ENCODE data around the gene CATSPER2. TPM values are rescaled to one million over a fixed set of nuclear protein-coding genes. Genes with fewer than 3 reads are reported as not detected.
A peak's percentile ranks its signal among the peaks of the same experiment; 100 is the strongest.
"Not testable (repeated sequence)": the region's sequence is repeated elsewhere in the genome, so short reads cannot be mapped to it uniquely, and the experiment has no call there.

The CATSPER2 gene
- total and polyA plus RNA-seq, 2 donors (not counting 1 experiment from before 2014, with no cell fraction given), result 6.7 to 17.2 TPM

DNA sequence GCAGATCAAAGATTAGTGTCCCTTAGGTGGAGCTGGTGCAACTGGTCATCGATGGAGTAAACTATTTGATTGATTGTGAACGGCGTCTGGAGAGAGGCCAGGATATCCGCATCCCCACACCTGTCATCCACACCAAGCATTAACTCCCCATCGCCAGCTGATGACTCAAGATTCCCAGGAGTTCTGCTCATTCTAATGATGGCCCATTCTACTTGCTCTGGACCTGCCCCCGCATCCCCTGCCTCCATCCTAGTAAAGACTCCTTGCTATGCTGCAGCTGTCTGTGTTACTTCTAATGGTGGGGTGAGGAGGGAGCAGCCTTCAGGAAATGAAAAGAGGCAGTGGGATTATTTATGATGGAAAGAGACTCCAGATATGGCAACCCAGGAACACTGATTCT is 49.5 kb downstream of the CATSPER2 start:
- H3K79me2 ChIP-seq (ENCODE audit: control insufficient read depth, insufficient read depth, low read length); H3K27ac Mint-ChIP-seq; H3K4me1 Mint-ChIP-seq; ATAC-seq (ENCODE audit: low read depth); DNase-seq; H3K9ac ChIP-seq (ENCODE audit: low read length); H3K4me1 ChIP-seq (ENCODE audit: control insufficient read depth in 2 of 2, insufficient read depth in 2 of 2, low read length in 2 of 2); H2AFZ ChIP-seq (ENCODE audit: insufficient read depth, low read depth, low read length, poor library complexity, severe bottlenecking); H3K27me3 ChIP-seq (replicated peaks in 1 of 4; ENCODE audit: control extremely low read depth in 1 of 4, control insufficient read depth in 3 of 4, insufficient read depth in 4 of 4, low read length in 3 of 4); POLR2A ChIA-PET; CTCF ChIA-PET; H3K4me3 ChIP-seq (ENCODE audit: control extremely low read depth in 1 of 5, extremely low read depth in 1 of 5, insufficient read depth in 1 of 5, low read depth in 2 of 5, low read length in 4 of 5); intact Hi-C loops (cut with micrococcal nuclease); H3K4me2 ChIP-seq (replicated peaks; ENCODE audit: low read depth, low read length, poor library complexity, severe bottlenecking); H3K36me3 ChIP-seq (replicated peaks in 1 of 2; ENCODE audit: control extremely low read depth in 1 of 2, control insufficient read depth in 1 of 2, extremely low read depth in 1 of 2, insufficient read depth in 2 of 2, low read length in 1 of 2); H3K27ac ChIP-seq (ENCODE audit: low read length in 2 of 2); H3K9me3 Mint-ChIP-seq (ENCODE audit: insufficient read depth); H3K4me3 Mint-ChIP-seq; H3K9me3 ChIP-seq (ENCODE audit: control extremely low read depth in 1 of 3, control insufficient read depth in 2 of 3, insufficient read depth in 1 of 3, low read length in 2 of 3); H4K20me1 ChIP-seq (ENCODE audit: control insufficient read depth, insufficient read depth, low read length, poor library complexity, severe bottlenecking): not testable (repeated sequence)
- H3K27me3 Mint-ChIP-seq, result peaks cover 41% of the 10 kb centered on the region
- WGBS (ENCODE audit: insufficient coverage), result 94% methylated on average over 2 of the region's 6 CpGs

DNA sequence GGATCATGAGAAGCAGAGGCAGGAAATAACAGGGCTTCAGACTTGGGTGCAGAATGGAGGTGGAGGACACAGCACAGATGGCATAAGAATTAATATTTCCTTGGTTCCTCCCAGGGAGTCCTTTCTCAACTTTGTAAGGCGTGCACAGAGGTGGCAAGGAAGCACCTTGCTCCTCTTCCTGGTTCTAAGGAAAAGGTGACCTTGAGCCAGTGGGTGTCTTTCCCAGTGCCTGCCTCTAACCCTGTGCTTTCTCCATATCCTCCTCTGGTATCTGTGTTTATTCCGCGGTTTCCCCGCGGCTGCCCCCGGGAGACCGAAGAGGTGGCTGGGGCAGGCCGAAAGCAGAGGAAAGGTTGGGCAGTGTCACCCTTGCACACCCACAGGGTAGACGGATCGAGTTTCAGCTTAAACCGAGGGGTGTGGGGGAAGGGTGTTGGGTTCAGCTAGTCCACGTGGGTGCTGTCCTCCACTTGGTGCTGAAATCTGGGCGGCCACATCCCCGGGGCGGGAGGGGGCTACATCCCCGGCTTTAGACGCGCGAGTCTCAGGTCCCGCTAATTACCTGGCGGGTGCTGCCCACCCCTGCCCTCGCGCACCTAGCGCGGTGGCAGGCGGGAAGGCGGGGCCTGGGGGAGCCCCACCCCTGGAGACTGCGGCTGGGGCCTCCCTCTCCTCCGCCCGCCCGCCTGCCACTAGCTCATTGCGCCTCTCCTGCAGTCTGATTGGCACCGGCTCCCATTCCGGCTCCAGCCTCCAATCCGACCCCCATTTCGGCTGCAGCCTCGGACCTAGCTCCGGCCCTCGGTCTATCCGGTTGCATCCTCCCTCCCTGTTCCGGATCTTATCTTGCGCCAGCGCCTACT is 55.1 kb downstream of the CATSPER2 start, which contains the start of gene CKMT1B:
CKMT1B (plus strand) TSS at position 700 of the 863 bp plus-strand sequence. CDS start 192 bp downstream, outside the sequence.
- DNase-seq; H3K9me3 Mint-ChIP-seq (ENCODE audit: insufficient read depth); H3K4me1 ChIP-seq (ENCODE audit: control insufficient read depth in 2 of 2, insufficient read depth in 2 of 2, low read length in 2 of 2); ATAC-seq (ENCODE audit: low read depth); H3K27ac ChIP-seq (ENCODE audit: low read length in 2 of 2); H3K4me2 ChIP-seq (replicated peaks; ENCODE audit: low read depth, low read length, poor library complexity, severe bottlenecking); H4K20me1 ChIP-seq (ENCODE audit: control insufficient read depth, insufficient read depth, low read length, poor library complexity, severe bottlenecking); H3K4me3 ChIP-seq (ENCODE audit: control extremely low read depth in 1 of 5, extremely low read depth in 1 of 5, insufficient read depth in 1 of 5, low read depth in 2 of 5, low read length in 4 of 5); H3K27ac Mint-ChIP-seq; H3K4me3 Mint-ChIP-seq; H3K9ac ChIP-seq (ENCODE audit: low read length); H3K79me2 ChIP-seq (ENCODE audit: control insufficient read depth, insufficient read depth, low read length); POLR2A ChIA-PET; intact Hi-C loops (cut with micrococcal nuclease); CTCF ChIA-PET; H3K9me3 ChIP-seq (ENCODE audit: control extremely low read depth in 1 of 3, control insufficient read depth in 2 of 3, insufficient read depth in 1 of 3, low read length in 2 of 3); H3K36me3 ChIP-seq (replicated peaks in 1 of 2; ENCODE audit: control extremely low read depth in 1 of 2, control insufficient read depth in 1 of 2, extremely low read depth in 1 of 2, insufficient read depth in 2 of 2, low read length in 1 of 2); H3K27me3 ChIP-seq (replicated peaks in 1 of 4; ENCODE audit: control extremely low read depth in 1 of 4, control insufficient read depth in 3 of 4, insufficient read depth in 4 of 4, low read length in 3 of 4); H2AFZ ChIP-seq (ENCODE audit: insufficient read depth, low read depth, low read length, poor library complexity, severe bottlenecking); H3K4me1 Mint-ChIP-seq: not testable (repeated sequence)
- no CpG with 5 or more reads among the region's 43 CpGs for WGBS (ENCODE audit: insufficient coverage)
- peaks cover 16% of the 10 kb centered on the region for H3K27me3 Mint-ChIP-seq

GRCh38 chr15:43592841-43593240 is 55.8 kb downstream of the CATSPER2 start:
- no CpG with 5 or more reads among the region's 8 CpGs for WGBS (ENCODE audit: insufficient coverage)
- H3K4me1 ChIP-seq (ENCODE audit: control insufficient read depth in 2 of 2, insufficient read depth in 2 of 2, low read length in 2 of 2); H3K4me3 ChIP-seq (ENCODE audit: control extremely low read depth in 1 of 5, extremely low read depth in 1 of 5, insufficient read depth in 1 of 5, low read depth in 2 of 5, low read length in 4 of 5); intact Hi-C loops (cut with micrococcal nuclease); POLR2A ChIA-PET; H3K36me3 ChIP-seq (replicated peaks in 1 of 2; ENCODE audit: control extremely low read depth in 1 of 2, control insufficient read depth in 1 of 2, extremely low read depth in 1 of 2, insufficient read depth in 2 of 2, low read length in 1 of 2); CTCF ChIA-PET; H3K79me2 ChIP-seq (ENCODE audit: control insufficient read depth, insufficient read depth, low read length); H3K27me3 ChIP-seq (replicated peaks in 1 of 4; ENCODE audit: control extremely low read depth in 1 of 4, control insufficient read depth in 3 of 4, insufficient read depth in 4 of 4, low read length in 3 of 4); H3K27ac Mint-ChIP-seq; H3K4me2 ChIP-seq (replicated peaks; ENCODE audit: low read depth, low read length, poor library complexity, severe bottlenecking); H2AFZ ChIP-seq (ENCODE audit: insufficient read depth, low read depth, low read length, poor library complexity, severe bottlenecking); DNase-seq; H3K9me3 ChIP-seq (ENCODE audit: control extremely low read depth in 1 of 3, control insufficient read depth in 2 of 3, insufficient read depth in 1 of 3, low read length in 2 of 3); H3K4me3 Mint-ChIP-seq; ATAC-seq (ENCODE audit: low read depth); H4K20me1 ChIP-seq (ENCODE audit: control insufficient read depth, insufficient read depth, low read length, poor library complexity, severe bottlenecking); H3K9ac ChIP-seq (ENCODE audit: low read length); H3K9me3 Mint-ChIP-seq (ENCODE audit: insufficient read depth); H3K27ac ChIP-seq (ENCODE audit: low read length in 2 of 2); H3K4me1 Mint-ChIP-seq: not testable (repeated sequence)
- peaks cover 14% of the 10 kb centered on the region for H3K27me3 Mint-ChIP-seq

- H3K9me3 Mint-ChIP-seq (ENCODE audit: insufficient read depth); H3K4me2 ChIP-seq (replicated peaks; ENCODE audit: low read depth, low read length, poor library complexity, severe bottlenecking); CTCF ChIA-PET; intact Hi-C loops (cut with micrococcal nuclease); POLR2A ChIA-PET; H3K9me3 ChIP-seq (ENCODE audit: control extremely low read depth in 1 of 3, control insufficient read depth in 2 of 3, insufficient read depth in 1 of 3, low read length in 2 of 3); H3K27ac Mint-ChIP-seq; H3K27ac ChIP-seq (ENCODE audit: low read length in 2 of 2); H3K36me3 ChIP-seq (replicated peaks in 1 of 2; ENCODE audit: control extremely low read depth in 1 of 2, control insufficient read depth in 1 of 2, extremely low read depth in 1 of 2, insufficient read depth in 2 of 2, low read length in 1 of 2); H3K27me3 ChIP-seq (replicated peaks in 1 of 4; ENCODE audit: control extremely low read depth in 1 of 4, control insufficient read depth in 3 of 4, insufficient read depth in 4 of 4, low read length in 3 of 4); H3K4me1 Mint-ChIP-seq; H3K79me2 ChIP-seq (ENCODE audit: control insufficient read depth, insufficient read depth, low read length); H2AFZ ChIP-seq (ENCODE audit: insufficient read depth, low read depth, low read length, poor library complexity, severe bottlenecking); DNase-seq; H3K9ac ChIP-seq (ENCODE audit: low read length); H4K20me1 ChIP-seq (ENCODE audit: control insufficient read depth, insufficient read depth, low read length, poor library complexity, severe bottlenecking); H3K4me3 Mint-ChIP-seq; H3K4me1 ChIP-seq (ENCODE audit: control insufficient read depth in 2 of 2, insufficient read depth in 2 of 2, low read length in 2 of 2); H3K27me3 Mint-ChIP-seq; H3K4me3 ChIP-seq (ENCODE audit: control extremely low read depth in 1 of 5, extremely low read depth in 1 of 5, insufficient read depth in 1 of 5, low read depth in 2 of 5, low read length in 4 of 5): not testable (repeated sequence)
- no CpG with 5 or more reads among the region's 54 CpGs for WGBS (ENCODE audit: insufficient coverage)
- ATAC-seq (ENCODE audit: low read depth), result peak; percentile 97
Observed at GRCh38 chr15:43589778-43590466, 58.7 kb downstream of the CATSPER2 start, which contains the start of gene PPIP5K1. Gene PPIP5K1, minus strand, starts transcription at chr15:43590208. Its CDS starts 5,704 bp downstream, at chr15:43584504.

Data from B cell (primary cell).